Mesenchymal stem cell (in vitro differentiated cells and primary cell): ENCODE data around the gene C19orf73.
"Not testable (repeated sequence)": the region's sequence is repeated elsewhere in the genome, so short reads cannot be mapped to it uniquely, and the experiment has no call there.

Experiments used
- DNase-seq: peaks from one replicate; pipeline ENCODE4 v3.0.0-alpha.2; 2013
- H2AFZ ChIP-seq: one replicate; pipeline ENCODE4 v1.6.1; 2013; ENCODE audit warnings: low read depth, mild to moderate bottlenecking, control low read depth, inconsistent platforms, low read length, moderate library complexity
- H2AK5ac ChIP-seq: 2 replicates; pipeline ENCODE4 v1.6.1; 2013; ENCODE audit warnings: low read length, moderate library complexity, mild to moderate bottlenecking, inconsistent platforms; ENCODE audit not compliant: severe bottlenecking
- H2BK120ac ChIP-seq: one replicate; pipeline ENCODE4 v1.6.1; 2013; ENCODE audit warnings: low read depth, mild to moderate bottlenecking, inconsistent platforms, low read length, moderate library complexity
- H2BK12ac ChIP-seq, 2 experiments: one replicate each; pipeline ENCODE4 v1.6.1; 2013; ENCODE audit warnings: inconsistent platforms in 2 of 2, low read length in 2 of 2, mild to moderate bottlenecking in 2 of 2, moderate library complexity in 2 of 2, control low read depth in 1 of 2
- H2BK15ac ChIP-seq: one replicate; pipeline ENCODE4 v1.6.1; 2013; ENCODE audit warnings: mild to moderate bottlenecking, low read depth, inconsistent platforms; ENCODE audit not compliant: poor library complexity, severe bottlenecking
- H2BK5ac ChIP-seq: 2 replicates; pipeline ENCODE4 v1.6.1; 2013; ENCODE audit warnings: low read depth, mild to moderate bottlenecking, low read length, control low read depth, inconsistent platforms; ENCODE audit not compliant: poor library complexity, severe bottlenecking
- H3K14ac ChIP-seq, 2 experiments: one replicate each; pipeline ENCODE4 v1.6.1; 2013; ENCODE audit warnings: inconsistent platforms in 2 of 2, low read length in 2 of 2, control low read depth in 1 of 2, mild to moderate bottlenecking in 1 of 2, moderate library complexity in 1 of 2
- H3K18ac ChIP-seq, 2 experiments: one replicate each; pipeline ENCODE4 v1.6.1; 2013; ENCODE audit warnings: inconsistent platforms in 2 of 2, low read length in 2 of 2, control low read depth in 1 of 2, low read depth in 1 of 2, mild to moderate bottlenecking in 1 of 2
- H3K23ac ChIP-seq, 2 experiments: one replicate each; pipeline ENCODE4 v1.6.1; 2013; ENCODE audit warnings: inconsistent platforms in 2 of 2, low read length in 2 of 2, mild to moderate bottlenecking in 2 of 2, moderate library complexity in 2 of 2, control low read depth in 1 of 2
- H3K27ac ChIP-seq: 2 replicates; pipeline ENCODE4 v1.5.1; 2013; ENCODE audit warnings: mild to moderate bottlenecking, moderate library complexity, low read length, control low read depth, inconsistent platforms; ENCODE audit not compliant: poor library complexity, severe bottlenecking
- H3K27me3 ChIP-seq, 2 experiments: 2 replicates each; pipeline versions ENCODE4 v1.6.1 to v1.7.0; 2013; ENCODE audit warnings: low read length in 2 of 2, mild to moderate bottlenecking in 2 of 2, moderate library complexity in 2 of 2, control low read depth in 1 of 2, inconsistent platforms in 1 of 2; ENCODE audit not compliant: control insufficient read depth in 1 of 2, insufficient read depth in 1 of 2
- H3K36me3 ChIP-seq, 2 experiments: 2 replicates each; pipeline versions ENCODE4 v1.6.1 to v1.7.0; 2013; ENCODE audit warnings: low read length in 2 of 2, control low read depth in 1 of 2, inconsistent platforms in 1 of 2, low read depth in 1 of 2, mild to moderate bottlenecking in 1 of 2; ENCODE audit not compliant: insufficient read depth in 2 of 2, control insufficient read depth in 1 of 2
- H3K4ac ChIP-seq, 2 experiments: one replicate each; pipeline ENCODE4 v1.6.1; 2013; ENCODE audit warnings: inconsistent platforms in 2 of 2, low read length in 2 of 2, mild to moderate bottlenecking in 2 of 2, moderate library complexity in 2 of 2, control low read depth in 1 of 2, low read depth in 1 of 2
- H3K4me1 ChIP-seq: 2 replicates; pipeline ENCODE4 v1.6.1; 2013; ENCODE audit warnings: low read depth, low read length, control low read depth; ENCODE audit not compliant: control insufficient read depth, insufficient read depth
- H3K4me2 ChIP-seq: 2 replicates; pipeline ENCODE4 v1.6.1; 2013; ENCODE audit warnings: low read length, mild to moderate bottlenecking, inconsistent platforms; ENCODE audit not compliant: poor library complexity, severe bottlenecking
- H3K4me3 ChIP-seq, 2 experiments: 2 replicates each; pipeline versions ENCODE4 v1.5.1 to v1.7.0; 2013; ENCODE audit warnings: low read length in 2 of 2, mild to moderate bottlenecking in 2 of 2, control low read depth in 1 of 2, low read depth in 1 of 2; ENCODE audit not compliant: insufficient read depth in 1 of 2
- H3K79me1 ChIP-seq: replicated peaks from 2 replicates; pipeline ENCODE4 v1.6.1; 2013; ENCODE audit warnings: mild to moderate bottlenecking, control low read depth, low read length, inconsistent platforms; ENCODE audit not compliant: poor library complexity, severe bottlenecking
- H3K9ac ChIP-seq: 2 replicates; pipeline ENCODE4 v1.7.0; 2013; ENCODE audit warnings: mild to moderate bottlenecking, low read length, moderate library complexity
- H3K9me3 ChIP-seq: 2 replicates; pipeline ENCODE4 v1.7.0; 2013; ENCODE audit warnings: mild to moderate bottlenecking, low read length; ENCODE audit not compliant: control insufficient read depth
- H4K8ac ChIP-seq: one replicate; pipeline ENCODE4 v1.6.1; 2013; ENCODE audit warnings: inconsistent platforms, mild to moderate bottlenecking, low read length, moderate library complexity
- H4K91ac ChIP-seq: one replicate; pipeline ENCODE4 v1.6.1; 2013; ENCODE audit warnings: mild to moderate bottlenecking, low read length, inconsistent platforms
- WGBS: methylation state at CpG from one replicate; pipeline ENCODE4 v1.1.7; 2013; ENCODE audit warnings: mixed read lengths; 5-methylcytosine and 5-hydroxymethylcytosine counted together

The C19orf73 gene

GRCh38 chr19:49127225-49127624 lies 8.3 kb upstream of the C19orf73 start:
- DNase-seq, H3K9me3 ChIP-seq, H3K27ac ChIP-seq, H4K8ac ChIP-seq, H3K4me3 ChIP-seq, H3K4ac ChIP-seq, H3K18ac ChIP-seq, H2BK120ac ChIP-seq, H3K23ac ChIP-seq, H3K4me2 ChIP-seq, H2BK12ac ChIP-seq, H3K36me3 ChIP-seq, H3K14ac ChIP-seq, H3K9ac ChIP-seq, H4K91ac ChIP-seq, H2BK5ac ChIP-seq, H3K79me1 ChIP-seq, H2AFZ ChIP-seq, H3K4me1 ChIP-seq: not testable (repeated sequence)
- peaks cover 5 to 20% of the 10 kb centered on the region in 2 experiments for H3K27me3 ChIP-seq
- H2BK15ac ChIP-seq: peak overlapping the region; percentile 44
- WGBS: 100% methylated on average over 10 of the region's 12 CpGs
- H2AK5ac ChIP-seq: peak overlapping the region; percentile 87

- H3K4me2 ChIP-seq: no peak overlapping the region
- peaks cover 8% of the 10 kb centered on the region for H3K4me1 ChIP-seq
- peaks cover 2% of the 10 kb centered on the region for H3K79me1 ChIP-seq
- no peak overlapping the region for H3K18ac ChIP-seq
- H3K36me3 ChIP-seq: peaks cover 0 to 5% of the 10 kb centered on the region in 2 experiments
- H3K27ac ChIP-seq: no peak overlapping the region
- no peak overlapping the region for H3K23ac ChIP-seq
- no peak overlapping the region for H4K8ac ChIP-seq
- no peak overlapping the region for H2BK5ac ChIP-seq
- no peaks in the 10 kb centered on the region for H3K9me3 ChIP-seq
- H2BK15ac ChIP-seq: no peak overlapping the region
- no peak overlapping the region for H2BK120ac ChIP-seq
- no peak for DNase-seq
- 83% methylated on average over 1 of the region's 4 CpGs for WGBS
- H2AFZ ChIP-seq: no peak overlapping the region
- no peak overlapping the region for H3K4ac ChIP-seq
- no peak overlapping the region for H2AK5ac ChIP-seq
- H3K4me3 ChIP-seq: no peak overlapping the region
- H2BK12ac ChIP-seq: no peak overlapping the region
- no peak overlapping the region for H3K14ac ChIP-seq
- no peak overlapping the region for H3K9ac ChIP-seq
- no peak overlapping the region for H4K91ac ChIP-seq
- peaks cover 5 to 21% of the 10 kb centered on the region in 2 experiments for H3K27me3 ChIP-seq
These were observed 7.6 kb upstream of the C19orf73 start for GRCh38 chr19:49126575-49126974.

GRCh38 chr19:49125025-49125731 lies 6.2 kb upstream of the C19orf73 start:
- Histone ChIP-seq H3K4ac (peak overlapping the region in 1 of 2 experiments; percentile 21), H3K9ac (no peak overlapping the region), H4K91ac (no peak overlapping the region), H4K8ac (no peak overlapping the region), H3K4me2 (no peak overlapping the region), H3K4me1 (peaks cover 12% of the 10 kb centered on the region), H3K4me3 (no peak overlapping the region), H3K9me3 (no peaks in the 10 kb centered on the region), H3K27ac (no peak overlapping the region), H3K36me3 (no peaks in the 10 kb centered on the region), H3K14ac (no peak overlapping the region), H3K27me3 (peaks cover 16 to 31% of the 10 kb centered on the region in 2 experiments), H2BK15ac (no peak overlapping the region), H3K79me1 (peaks cover 2% of the 10 kb centered on the region), H2AK5ac (no peak overlapping the region), H3K23ac (no peak overlapping the region), H3K18ac (no peak overlapping the region), H2AFZ (no peak overlapping the region), H2BK12ac (no peak overlapping the region), H2BK120ac (no peak overlapping the region), H2BK5ac (no peak overlapping the region)
- 43% methylated on average over 20 of the region's 23 CpGs for WGBS
- no peak for DNase-seq

GRCh38 chr19:49123285-49123684 lies 4.3 kb upstream of the C19orf73 start:
- H3K9ac ChIP-seq, H3K23ac ChIP-seq, H2BK15ac ChIP-seq, H2BK12ac ChIP-seq, H2BK5ac ChIP-seq, DNase-seq, H3K79me1 ChIP-seq, H3K4ac ChIP-seq, H3K4me2 ChIP-seq, H3K18ac ChIP-seq, H3K36me3 ChIP-seq, H3K27ac ChIP-seq, H3K14ac ChIP-seq, H4K8ac ChIP-seq, H3K9me3 ChIP-seq, H4K91ac ChIP-seq, H2AK5ac ChIP-seq, H2BK120ac ChIP-seq, H2AFZ ChIP-seq, H3K4me3 ChIP-seq: not testable (repeated sequence)
- H3K27me3 ChIP-seq: peaks cover 16 to 24% of the 10 kb centered on the region in 2 experiments
- 89% methylated on average over 11 of the region's 11 CpGs for WGBS
- peaks cover 20% of the 10 kb centered on the region for H3K4me1 ChIP-seq
